Measurements from ENCODE around the gene NEDD9. TPM values are rescaled to one million over a fixed set of nuclear protein-coding genes. Genes with fewer than 3 reads are reported as not detected.

The NEDD9 gene, protein sequence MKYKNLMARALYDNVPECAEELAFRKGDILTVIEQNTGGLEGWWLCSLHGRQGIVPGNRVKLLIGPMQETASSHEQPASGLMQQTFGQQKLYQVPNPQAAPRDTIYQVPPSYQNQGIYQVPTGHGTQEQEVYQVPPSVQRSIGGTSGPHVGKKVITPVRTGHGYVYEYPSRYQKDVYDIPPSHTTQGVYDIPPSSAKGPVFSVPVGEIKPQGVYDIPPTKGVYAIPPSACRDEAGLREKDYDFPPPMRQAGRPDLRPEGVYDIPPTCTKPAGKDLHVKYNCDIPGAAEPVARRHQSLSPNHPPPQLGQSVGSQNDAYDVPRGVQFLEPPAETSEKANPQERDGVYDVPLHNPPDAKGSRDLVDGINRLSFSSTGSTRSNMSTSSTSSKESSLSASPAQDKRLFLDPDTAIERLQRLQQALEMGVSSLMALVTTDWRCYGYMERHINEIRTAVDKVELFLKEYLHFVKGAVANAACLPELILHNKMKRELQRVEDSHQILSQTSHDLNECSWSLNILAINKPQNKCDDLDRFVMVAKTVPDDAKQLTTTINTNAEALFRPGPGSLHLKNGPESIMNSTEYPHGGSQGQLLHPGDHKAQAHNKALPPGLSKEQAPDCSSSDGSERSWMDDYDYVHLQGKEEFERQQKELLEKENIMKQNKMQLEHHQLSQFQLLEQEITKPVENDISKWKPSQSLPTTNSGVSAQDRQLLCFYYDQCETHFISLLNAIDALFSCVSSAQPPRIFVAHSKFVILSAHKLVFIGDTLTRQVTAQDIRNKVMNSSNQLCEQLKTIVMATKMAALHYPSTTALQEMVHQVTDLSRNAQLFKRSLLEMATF
- total RNA-seq, result 23.2 to 42.0 TPM (median 25.2 TPM) in 3 replicates
- long read RNA-seq, full-length matches to known transcripts, result 18 of 26 reads
- long read RNA-seq, partial matches to known transcripts, result 6 of 26 reads
- long read RNA-seq, other reads (novel, unspliced or antisense), result 2 of 26 reads

GRCh38 chr6:11232193-11232769 is at the start of gene NEDD9:
TSS of gene NEDD9 (minus strand) at chr6:11232668. CDS start at chr6:11232515, 153 bp downstream.
- no peaks in the 10 kb centered on the region for H3K27me3 Mint-ChIP-seq (ENCODE audit: low read depth)
- H3K4me3 Mint-ChIP-seq (ENCODE audit: unreplicated experiment), result peak within 1 kb of the TSS; percentile 94
- DNase-seq (ENCODE audit: low spot score), result peak; percentile 97
- no peaks in the 10 kb centered on the region for H3K36me3 Mint-ChIP-seq (ENCODE audit: low read depth)
- H3K27ac Mint-ChIP-seq (ENCODE audit: unreplicated experiment), result peak within 1 kb of the TSS; percentile 100
- H3K4me1 Mint-ChIP-seq (ENCODE audit: low read depth), result peaks cover 63% of the 10 kb centered on the region
- no peaks in the 10 kb centered on the region for H3K9me3 Mint-ChIP-seq (ENCODE audit: low read depth)
- peak; percentile 32 for TF ChIP-seq CTCF (IDR thresholded peaks at IDR 0.05)

DNA sequence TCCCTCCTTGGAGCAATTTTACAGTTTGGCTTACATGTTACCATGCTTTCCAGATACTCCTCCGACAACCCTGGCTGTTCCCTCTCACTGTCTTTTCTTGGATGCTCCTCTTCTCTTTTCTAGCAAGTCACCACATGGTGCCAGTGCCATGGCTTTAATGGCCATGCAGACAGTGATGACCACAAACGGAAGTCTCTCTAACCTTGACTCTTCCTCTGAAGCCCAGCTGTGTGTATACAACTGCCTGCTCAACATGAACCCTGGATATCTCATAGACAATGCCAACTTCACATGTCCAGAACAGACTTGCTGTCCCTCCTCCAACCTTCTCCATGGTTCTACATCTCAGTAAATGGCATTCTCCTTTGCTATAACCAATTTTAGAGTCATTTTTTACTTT is 49.8 kb upstream of the NEDD9 start:
- Mint-ChIP-seq H3K4me1 (ENCODE audit: low read depth) (peaks cover 18% of the 10 kb centered on the region), H3K27ac (ENCODE audit: unreplicated experiment) (no peak overlapping the region), H3K27me3 (ENCODE audit: low read depth) (no peaks in the 10 kb centered on the region), H3K36me3 (ENCODE audit: low read depth) (no peaks in the 10 kb centered on the region), H3K9me3 (ENCODE audit: low read depth) (peaks cover 6% of the 10 kb centered on the region), H3K4me3 (ENCODE audit: unreplicated experiment) (no peak overlapping the region)
- no peak for DNase-seq (ENCODE audit: low spot score)
- no peak for TF ChIP-seq CTCF (IDR thresholded peaks at IDR 0.05)

DNA sequence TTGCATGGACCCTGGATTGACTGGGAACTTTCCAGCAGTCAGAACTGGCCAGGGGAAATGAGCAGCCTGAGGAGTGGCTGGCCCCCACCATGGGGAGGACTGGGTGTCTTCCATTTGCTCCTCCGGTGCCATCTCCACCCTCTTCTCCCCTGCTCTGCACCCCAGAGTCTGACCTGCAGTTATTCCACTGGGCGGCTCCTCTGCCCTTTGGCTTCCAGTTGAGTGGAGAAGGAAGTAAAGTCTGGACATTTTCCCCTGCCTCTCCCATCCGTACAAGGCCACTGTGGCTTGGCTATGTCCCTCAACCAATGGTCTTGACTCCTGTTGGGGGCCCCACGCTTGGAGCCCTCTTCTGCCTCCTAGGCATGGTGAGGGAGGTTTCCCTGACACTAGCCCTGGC is 47.9 kb upstream of the NEDD9 start:
- H3K4me1 Mint-ChIP-seq (ENCODE audit: low read depth), result peaks cover 36% of the 10 kb centered on the region

DNA sequence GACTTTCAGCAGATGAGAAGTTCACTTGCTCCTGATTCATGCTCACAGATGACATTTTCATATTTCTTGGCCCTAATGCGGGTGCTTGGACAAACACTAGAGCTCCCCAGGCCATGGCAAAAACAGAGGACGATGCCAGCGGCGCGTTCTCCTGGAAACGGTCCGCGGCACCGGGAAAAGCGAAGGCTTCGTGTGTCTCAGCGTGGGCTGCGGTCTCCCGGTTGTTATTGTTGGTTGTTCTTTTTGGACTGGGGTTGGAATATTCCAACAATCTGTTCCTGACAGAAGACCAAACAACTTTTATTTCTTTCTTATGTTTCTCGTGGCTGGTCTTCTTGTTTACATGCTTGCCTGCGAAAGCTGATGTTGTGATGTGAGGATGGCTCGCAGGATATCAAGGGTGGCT is 46.8 kb upstream of the NEDD9 start:
- H3K27ac Mint-ChIP-seq (ENCODE audit: unreplicated experiment), result no peak overlapping the region
- no peak for TF ChIP-seq CTCF (IDR thresholded peaks at IDR 0.05)
- H3K9me3 Mint-ChIP-seq (ENCODE audit: low read depth), result no peaks in the 10 kb centered on the region
- H3K27me3 Mint-ChIP-seq (ENCODE audit: low read depth), result no peaks in the 10 kb centered on the region
- H3K4me3 Mint-ChIP-seq (ENCODE audit: unreplicated experiment), result no peak overlapping the region
- DNase-seq (ENCODE audit: low spot score), result no peak
- H3K4me1 Mint-ChIP-seq (ENCODE audit: low read depth), result peaks cover 36% of the 10 kb centered on the region
- no peaks in the 10 kb centered on the region for H3K36me3 Mint-ChIP-seq (ENCODE audit: low read depth)

More for the DNA sequence above, 47.9 kb upstream of the NEDD9 start:
- no peaks in the 10 kb centered on the region for H3K27me3 Mint-ChIP-seq (ENCODE audit: low read depth)
- H3K4me3 Mint-ChIP-seq (ENCODE audit: unreplicated experiment), result no peak overlapping the region
- no peak overlapping the region for H3K27ac Mint-ChIP-seq (ENCODE audit: unreplicated experiment)
- TF ChIP-seq CTCF (IDR thresholded peaks at IDR 0.05), result no peak
- no peaks in the 10 kb centered on the region for H3K9me3 Mint-ChIP-seq (ENCODE audit: low read depth)
- no peak for DNase-seq (ENCODE audit: low spot score)
- H3K36me3 Mint-ChIP-seq (ENCODE audit: low read depth), result no peaks in the 10 kb centered on the region

- TF ChIP-seq CTCF (IDR thresholded peaks at IDR 0.05), result no peak
- peaks cover 36% of the 10 kb centered on the region for H3K4me1 Mint-ChIP-seq (ENCODE audit: low read depth)
Measured at GRCh38 chr6:11278207-11278559, 45.7 kb upstream of the NEDD9 start.

More at GRCh38 chr6:11278207-11278559, 45.7 kb upstream of the NEDD9 start:
- Mint-ChIP-seq H3K4me3 (ENCODE audit: unreplicated experiment) (peak overlapping the region; percentile 16), H3K36me3 (ENCODE audit: low read depth) (no peaks in the 10 kb centered on the region), H3K9me3 (ENCODE audit: low read depth) (no peaks in the 10 kb centered on the region), H3K27ac (ENCODE audit: unreplicated experiment) (peak overlapping the region; percentile 93), H3K27me3 (ENCODE audit: low read depth) (no peaks in the 10 kb centered on the region)
- no peak for DNase-seq (ENCODE audit: low spot score)

Data from chondrocyte (in vitro differentiated cells).